ENCODE measurements around the gene MAPKBP1.

Gene MAPKBP1

GRCh38 chr15:41805711-41806110, 31.4 kb downstream of the MAPKBP1 start:
- TF ChIP-seq, protein P1, sequence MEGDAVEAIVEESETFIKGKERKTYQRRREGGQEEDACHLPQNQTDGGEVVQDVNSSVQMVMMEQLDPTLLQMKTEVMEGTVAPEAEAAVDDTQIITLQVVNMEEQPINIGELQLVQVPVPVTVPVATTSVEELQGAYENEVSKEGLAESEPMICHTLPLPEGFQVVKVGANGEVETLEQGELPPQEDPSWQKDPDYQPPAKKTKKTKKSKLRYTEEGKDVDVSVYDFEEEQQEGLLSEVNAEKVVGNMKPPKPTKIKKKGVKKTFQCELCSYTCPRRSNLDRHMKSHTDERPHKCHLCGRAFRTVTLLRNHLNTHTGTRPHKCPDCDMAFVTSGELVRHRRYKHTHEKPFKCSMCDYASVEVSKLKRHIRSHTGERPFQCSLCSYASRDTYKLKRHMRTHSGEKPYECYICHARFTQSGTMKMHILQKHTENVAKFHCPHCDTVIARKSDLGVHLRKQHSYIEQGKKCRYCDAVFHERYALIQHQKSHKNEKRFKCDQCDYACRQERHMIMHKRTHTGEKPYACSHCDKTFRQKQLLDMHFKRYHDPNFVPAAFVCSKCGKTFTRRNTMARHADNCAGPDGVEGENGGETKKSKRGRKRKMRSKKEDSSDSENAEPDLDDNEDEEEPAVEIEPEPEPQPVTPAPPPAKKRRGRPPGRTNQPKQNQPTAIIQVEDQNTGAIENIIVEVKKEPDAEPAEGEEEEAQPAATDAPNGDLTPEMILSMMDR (IDR thresholded peaks at IDR 0.05; ENCODE audit: low read depth, low read length): no peak
- Histone ChIP-seq H3K27ac (no peak overlapping the region), H3K36me3 (no peaks in the 10 kb centered on the region), H3K9me3 (ENCODE audit: severe bottlenecking) (no peaks in the 10 kb centered on the region), H3K4me3 (ENCODE audit: low read depth, low read length) (no peak overlapping the region), H3K27me3 (ENCODE audit: insufficient read depth, low read depth, severe bottlenecking) (no peaks in the 10 kb centered on the region)
- no peak for DNase-seq

- no peaks in the 10 kb centered on the region for H3K9me3 ChIP-seq (ENCODE audit: severe bottlenecking)
- TF ChIP-seq, protein P1 (IDR thresholded peaks at IDR 0.05; ENCODE audit: low read depth, low read length): peak; percentile 66
- no peak overlapping the region for H3K27ac ChIP-seq
- H3K36me3 ChIP-seq: no peaks in the 10 kb centered on the region
- no peaks in the 10 kb centered on the region for H3K27me3 ChIP-seq (ENCODE audit: insufficient read depth, low read depth, severe bottlenecking)
- peak; percentile 49 for DNase-seq
- H3K4me3 ChIP-seq (ENCODE audit: low read depth, low read length): no peak overlapping the region
These were observed 32.3 kb downstream of the MAPKBP1 start for GRCh38 chr15:41806291-41807181.

GRCh38 chr15:41809121-41809520, 34.8 kb downstream of the MAPKBP1 start:
- no peak overlapping the region for H3K4me3 ChIP-seq (ENCODE audit: low read depth, low read length)
- H3K27me3 ChIP-seq (ENCODE audit: insufficient read depth, low read depth, severe bottlenecking): no peaks in the 10 kb centered on the region
- no peaks in the 10 kb centered on the region for H3K9me3 ChIP-seq (ENCODE audit: severe bottlenecking)
- DNase-seq: no peak
- H3K36me3 ChIP-seq: no peaks in the 10 kb centered on the region
- TF ChIP-seq, protein P1 (IDR thresholded peaks at IDR 0.05; ENCODE audit: low read depth, low read length): no peak
- no peak overlapping the region for H3K27ac ChIP-seq

- no peak for DNase-seq
- Histone ChIP-seq H3K4me3 (ENCODE audit: low read depth, low read length) (no peak overlapping the region), H3K9me3 (ENCODE audit: severe bottlenecking) (no peaks in the 10 kb centered on the region), H3K27me3 (ENCODE audit: insufficient read depth, low read depth, severe bottlenecking) (no peaks in the 10 kb centered on the region), H3K36me3 (no peaks in the 10 kb centered on the region), H3K27ac (no peak overlapping the region)
- TF ChIP-seq, protein P1 (IDR thresholded peaks at IDR 0.05; ENCODE audit: low read depth, low read length): no peak
These were observed 35.4 kb downstream of the MAPKBP1 start for GRCh38 chr15:41809526-41810220.

- H3K36me3 ChIP-seq: no peaks in the 10 kb centered on the region
- no peak overlapping the region for H3K27ac ChIP-seq
- TF ChIP-seq, protein P1 (IDR thresholded peaks at IDR 0.05; ENCODE audit: low read depth, low read length): no peak
- H3K9me3 ChIP-seq (ENCODE audit: severe bottlenecking): no peaks in the 10 kb centered on the region
- H3K4me3 ChIP-seq (ENCODE audit: low read depth, low read length): no peak overlapping the region
- DNase-seq: no peak
- no peaks in the 10 kb centered on the region for H3K27me3 ChIP-seq (ENCODE audit: insufficient read depth, low read depth, severe bottlenecking)
These were observed 36.6 kb downstream of the MAPKBP1 start for GRCh38 chr15:41810651-41811431.
